PC-9 (cell line): ENCODE measurements around the gene WTIP. TPM values are rescaled to one million over a fixed set of nuclear protein-coding genes. Genes with fewer than 3 reads are reported as not detected.
"Not testable (repeated sequence)": the region's sequence is repeated elsewhere in the genome, so short reads cannot be mapped to it uniquely, and the experiment has no call there.

Experiments used
- BruUV-seq: library from RNA; stranded (reverse); fragments of 400-500 nt; replicated peaks from 2 replicates; lab custom pipeline; 2021; lab: Mats Ljungman, UMichigan
- CTCF ChIA-PET: fragments of 300-600 bp; sonication (Branson Sonifier 250); formaldehyde crosslinking; loops from one replicate; lab custom pipeline; 2022; ENCODE audit warnings: antibody characterized with exemption; lab: Charles Lee
- POLR2A ChIA-PET: fragments of 300-600 bp; sonication (Branson Sonifier 250); formaldehyde crosslinking; loops from one replicate; lab custom pipeline; 2022; ENCODE audit warnings: antibody characterized with exemption; ENCODE audit not compliant: unreplicated experiment; lab: Charles Lee
- DNase-seq, 2 experiments: peaks; one replicate each; pipeline versions ENCODE4 v3.0.0 to v3.0.0-alpha.2; 2015 to 2022; ENCODE audit warnings: mixed read lengths in 1 of 2
- H2AFZ ChIP-seq: fragments of 200-600 bp; sonication (generic); 2 replicates; pipeline ENCODE4 v1.8.1; 2017; ENCODE audit warnings: antibody characterized with exemption
- H3F3A ChIP-seq: fragments of 200-600 bp; sonication (generic); 2 replicates; pipeline ENCODE4 v1.8.1; 2017; ENCODE audit warnings: antibody characterized with exemption, mild to moderate bottlenecking, low read depth; ENCODE audit not compliant: insufficient read depth
- H3K27ac ChIP-seq: fragments of 200-600 bp; sonication (generic); 2 replicates; pipeline ENCODE4 v1.6.1; 2016; ENCODE audit warnings: mixed run types
- H3K27me3 ChIP-seq: fragments of 200-600 bp; sonication (generic); 2 replicates; pipeline ENCODE4 v1.6.1; 2016; ENCODE audit warnings: low read depth, mixed run types; ENCODE audit not compliant: insufficient read depth
- H3K36me3 ChIP-seq: fragments of 200-600 bp; sonication (generic); 2 replicates; pipeline ENCODE4 v1.6.1; 2016; ENCODE audit warnings: low read depth, mixed run types
- H3K4me1 ChIP-seq: fragments of 200-600 bp; sonication (generic); replicated peaks from 2 replicates; pipeline ENCODE4 v1.6.1; 2016; ENCODE audit warnings: mixed run types; ENCODE audit not compliant: insufficient read depth
- H3K4me2 ChIP-seq: fragments of 200-600 bp; sonication (generic); 2 replicates; pipeline ENCODE4 v1.6.1; 2017; ENCODE audit warnings: mixed run types
- H3K4me3 ChIP-seq: fragments of 200-600 bp; sonication (generic); 2 replicates; pipeline ENCODE4 v1.6.1; 2016; ENCODE audit warnings: mixed run types
- H3K79me2 ChIP-seq: fragments of 200-600 bp; sonication (generic); 2 replicates; pipeline ENCODE4 v1.6.1; 2017; ENCODE audit warnings: low read depth, mixed run types
- H3K9me2 ChIP-seq: fragments of 200-600 bp; sonication (generic); 2 replicates; pipeline ENCODE4 v1.8.1; 2017; ENCODE audit warnings: mild to moderate bottlenecking; ENCODE audit not compliant: insufficient read depth
- H3K9me3 ChIP-seq: fragments of 200-600 bp; sonication (generic); 2 replicates; pipeline ENCODE4 v1.8.1; 2016; ENCODE audit warnings: low read depth; ENCODE audit not compliant: insufficient read depth
- H4K20me1 ChIP-seq: fragments of 200-600 bp; sonication (generic); 2 replicates; pipeline ENCODE4 v1.8.1; 2017; ENCODE audit not compliant: insufficient read depth
- CTCF ChIP-seq: fragments of 200-600 bp; sonication (generic); conservative IDR thresholded peaks from 2 replicates; pipeline ENCODE4 v1.6.1; 2017; ENCODE audit warnings: mixed run types, antibody characterized with exemption, mild to moderate bottlenecking, moderate library complexity
- EZH2 ChIP-seq: fragments of 200-600 bp; sonication (generic); IDR thresholded peaks from 2 replicates; pipeline ENCODE4 v1.8.0; 2017; ENCODE audit warnings: antibody characterized with exemption, low read depth
- intact Hi-C: fragments of 100-400 bp; cut with micrococcal nuclease; formaldehyde crosslinking; loops from one replicate; pipeline ENCODE4 v1.10.0; 2022; ENCODE audit not compliant: unreplicated experiment
- total RNA-seq: library from RNA; stranded (reverse); gene quantifications from 2 replicates; pipeline ENCODE4 v1.2.3, GENCODE V29; 2021

The WTIP gene
- total RNA-seq, 1 experiment from 2014 or later: 0.63 TPM

- no TSS peak for BruUV-seq
Measured at GRCh38 chr19:34508540-34508939, 27.0 kb downstream of the WTIP start.

GRCh38 chr19:34510904-34511303, 29.3 kb downstream of the WTIP start:
- H3K79me2 ChIP-seq, intact Hi-C loops, CTCF ChIA-PET, BruUV-seq, H4K20me1 ChIP-seq, H3K4me2 ChIP-seq, H3K4me3 ChIP-seq, POLR2A ChIA-PET, H3K9me2 ChIP-seq, DNase-seq, H3K4me1 ChIP-seq, H3K9me3 ChIP-seq, H2AFZ ChIP-seq, H3K36me3 ChIP-seq, H3F3A ChIP-seq, H3K27ac ChIP-seq: not testable (repeated sequence)
- peaks cover 60% of the 10 kb centered on the region for H3K27me3 ChIP-seq

More at GRCh38 chr19:34508540-34508939, 27.0 kb downstream of the WTIP start:
- Histone ChIP-seq H3K9me3 (peaks cover 6% of the 10 kb centered on the region), H4K20me1 (no peaks in the 10 kb centered on the region), H3K79me2 (no peaks in the 10 kb centered on the region), H2AFZ (no peak overlapping the region), H3K9me2 (no peaks in the 10 kb centered on the region), H3K4me2 (no peak overlapping the region), H3K36me3 (no peaks in the 10 kb centered on the region), H3K27ac (no peak overlapping the region), H3K4me1 (no peaks in the 10 kb centered on the region), H3K4me3 (no peak overlapping the region), H3K27me3 (peaks cover 41% of the 10 kb centered on the region), H3F3A (no peaks in the 10 kb centered on the region)
- TF ChIP-seq CTCF (no peak), EZH2 (no peak)
- intact Hi-C loops: no loop called here
- no peak for DNase-seq
- POLR2A ChIA-PET: no interaction called here
- CTCF ChIA-PET: no interaction called here

GRCh38 chr19:34512254-34512822, 30.8 kb downstream of the WTIP start:
- Histone ChIP-seq H3K9me3 (peaks cover 6% of the 10 kb centered on the region), H3K4me2 (no peak overlapping the region), H3K4me3 (no peak overlapping the region), H3K36me3 (no peaks in the 10 kb centered on the region), H2AFZ (no peak overlapping the region), H3K79me2 (no peaks in the 10 kb centered on the region), H3F3A (no peaks in the 10 kb centered on the region), H3K4me1 (no peaks in the 10 kb centered on the region), H3K27ac (no peak overlapping the region), H3K9me2 (no peaks in the 10 kb centered on the region), H3K27me3 (peaks cover 74% of the 10 kb centered on the region), H4K20me1 (no peaks in the 10 kb centered on the region)
- ChIA-PET CTCF (no interaction called here), POLR2A (no interaction called here)
- intact Hi-C loops: no loop called here
- no peak for TF ChIP-seq CTCF
- DNase-seq: no peak
- no TSS peak for BruUV-seq

GRCh38 chr19:34513767-34514166, 32.2 kb downstream of the WTIP start:
- TF ChIP-seq CTCF (no peak), EZH2 (no peak)
- Histone ChIP-seq H4K20me1 (no peaks in the 10 kb centered on the region), H3K27me3 (peaks cover 67% of the 10 kb centered on the region), H3K4me2 (no peak overlapping the region), H3K9me3 (peaks cover 6% of the 10 kb centered on the region), H3K9me2 (no peaks in the 10 kb centered on the region), H3F3A (no peaks in the 10 kb centered on the region), H3K27ac (no peak overlapping the region), H3K79me2 (no peaks in the 10 kb centered on the region), H2AFZ (no peak overlapping the region), H3K4me1 (no peaks in the 10 kb centered on the region), H3K36me3 (no peaks in the 10 kb centered on the region), H3K4me3 (no peak overlapping the region)
- DNase-seq: no peak
- ChIA-PET POLR2A (no interaction called here), CTCF (no interaction called here)
- no TSS peak for BruUV-seq
- intact Hi-C loops: no loop called here
